Epidermal melanocyte (primary cell): Measurements from ENCODE around the gene EPG5.
"Not testable (repeated sequence)": the region's sequence is repeated elsewhere in the genome, so short reads cannot be mapped to it uniquely, and the experiment has no call there.

ENCODE experiments used
- DNase-seq: peaks from one replicate; pipeline ENCODE4 v3.0.0; 2011; ENCODE audit warnings: low spot score; ENCODE audit not compliant: insufficient read length

The EPG5 gene

GRCh38 chr18:45817543-45817942, 149.6 kb downstream of the EPG5 start:
- no peak for DNase-seq

- not testable (repeated sequence) for DNase-seq
Measured at GRCh38 chr18:45814733-45815132, 152.4 kb downstream of the EPG5 start.

DNA sequence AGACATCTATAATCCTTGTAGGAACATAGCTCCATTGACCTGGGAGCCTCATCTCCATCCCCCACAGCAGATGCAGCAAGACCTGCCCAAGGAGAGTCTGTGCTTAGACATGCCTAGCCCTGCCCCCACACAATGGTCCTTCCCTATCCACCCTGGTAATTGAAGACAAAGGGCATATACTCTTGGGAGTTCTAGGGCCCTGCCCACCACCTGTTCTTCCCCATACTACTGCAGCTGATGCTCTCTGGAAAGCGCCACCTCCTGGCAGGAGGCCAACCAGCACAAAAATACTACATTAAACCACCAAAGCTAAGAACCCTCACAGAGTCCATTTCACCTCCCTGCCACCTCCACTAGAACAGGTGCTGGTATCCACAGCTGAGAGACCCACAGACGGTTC, 160.0 kb downstream of the EPG5 start:
- DNase-seq: not testable (repeated sequence)

DNA sequence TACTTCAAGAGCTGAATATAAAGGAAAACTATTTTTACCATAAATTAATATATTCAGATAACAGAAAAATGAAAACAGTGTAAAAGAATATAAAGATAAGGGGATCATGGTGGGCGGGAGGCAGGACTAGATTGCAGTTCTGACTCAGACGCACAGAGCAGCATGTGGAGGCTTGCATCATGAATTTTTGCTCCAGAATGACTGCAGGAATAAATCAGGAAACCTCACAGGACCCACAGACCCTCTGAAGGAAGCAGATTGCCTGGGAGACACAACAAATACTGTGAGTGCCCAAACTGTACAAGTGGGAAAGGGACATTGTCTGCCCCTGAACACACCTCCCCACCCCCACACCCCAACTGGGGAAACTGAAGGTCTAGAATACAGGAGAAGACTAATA, 160.9 kb downstream of the EPG5 start:
- DNase-seq: no peak

- no peak for DNase-seq
Measured at GRCh38 chr18:45805551-45805950, 161.6 kb downstream of the EPG5 start.

GRCh38 chr18:45802814-45803492, 164.2 kb downstream of the EPG5 start:
- no peak for DNase-seq

DNA sequence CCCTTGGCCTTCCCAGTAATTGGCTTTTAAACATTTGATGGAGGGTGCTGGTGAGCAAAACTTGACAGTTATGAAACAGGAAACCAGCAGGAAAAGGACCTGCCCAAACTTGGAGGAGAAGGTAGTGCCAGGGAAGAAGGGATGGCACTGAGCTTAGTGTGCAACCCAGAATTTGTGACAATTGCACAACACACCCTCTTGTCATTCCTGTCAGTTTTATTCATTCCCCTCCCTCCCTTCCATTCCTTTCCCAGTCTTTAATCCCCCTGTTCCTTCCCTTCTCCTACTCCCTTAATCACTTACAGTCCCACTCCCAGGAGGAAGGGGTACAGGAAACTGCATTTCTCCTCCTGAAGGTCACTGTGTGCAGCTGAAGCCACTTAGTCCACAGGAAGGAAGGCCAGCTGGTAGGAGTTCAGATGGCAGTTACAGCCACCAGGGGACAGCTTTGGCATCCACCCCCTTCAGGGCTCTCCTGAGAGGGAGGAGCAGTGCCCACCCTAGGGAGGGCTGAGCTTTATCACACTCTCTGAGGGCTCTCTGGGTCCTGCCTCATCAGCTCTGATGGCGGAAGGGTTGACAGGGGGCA, 165.6 kb downstream of the EPG5 start:
- no peak for DNase-seq
